Measurements from ENCODE around the gene KDM4C.

KDM4C gene

DNA sequence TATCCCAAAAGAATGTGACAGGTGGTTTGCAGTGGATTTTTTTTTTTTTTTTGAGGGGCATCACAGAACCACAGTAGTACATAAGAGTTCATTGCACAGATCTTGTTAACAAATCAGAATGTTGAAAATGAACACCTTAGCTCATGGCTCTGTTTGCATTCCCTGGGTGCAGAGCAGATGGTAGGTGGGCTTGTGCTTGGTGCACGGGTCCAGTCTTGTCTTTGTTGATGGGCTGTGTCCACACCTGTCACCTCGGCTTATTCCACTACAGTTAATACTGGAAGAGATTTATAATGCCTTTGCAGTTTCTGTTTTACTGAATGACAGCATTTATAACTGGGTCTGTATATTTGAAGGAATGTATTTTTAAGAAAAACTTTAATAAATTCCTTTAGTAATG lies 146.6 kb downstream of the KDM4C start:
- DNase-seq (ENCODE audit: low read depth), result no peak

DNA sequence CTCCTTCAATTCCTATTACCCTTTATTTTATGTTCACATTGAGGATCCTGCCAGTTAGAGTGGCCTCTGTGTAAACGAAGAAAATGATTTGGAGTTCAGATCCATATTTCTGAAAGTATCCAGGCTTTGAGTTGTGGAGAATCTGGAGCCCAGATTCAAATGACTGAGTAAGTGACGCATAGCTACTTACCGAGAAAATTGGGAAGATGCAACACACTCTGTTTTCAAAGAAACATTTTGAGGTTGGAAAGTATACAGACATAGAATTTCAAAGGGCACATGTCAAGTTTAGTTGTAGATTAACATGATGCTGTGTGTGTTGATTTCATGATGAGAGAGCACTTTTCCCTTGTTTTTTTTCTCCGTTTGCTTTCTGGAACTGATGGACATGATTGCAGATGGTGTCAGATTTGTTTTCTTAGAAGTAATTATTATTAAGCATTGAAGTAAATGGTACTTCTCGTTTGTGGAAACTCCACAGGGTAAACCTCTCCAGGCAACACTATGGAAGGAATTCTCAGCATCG lies 148.1 kb downstream of the KDM4C start:
- DNase-seq (ENCODE audit: low read depth), result no peak

DNA sequence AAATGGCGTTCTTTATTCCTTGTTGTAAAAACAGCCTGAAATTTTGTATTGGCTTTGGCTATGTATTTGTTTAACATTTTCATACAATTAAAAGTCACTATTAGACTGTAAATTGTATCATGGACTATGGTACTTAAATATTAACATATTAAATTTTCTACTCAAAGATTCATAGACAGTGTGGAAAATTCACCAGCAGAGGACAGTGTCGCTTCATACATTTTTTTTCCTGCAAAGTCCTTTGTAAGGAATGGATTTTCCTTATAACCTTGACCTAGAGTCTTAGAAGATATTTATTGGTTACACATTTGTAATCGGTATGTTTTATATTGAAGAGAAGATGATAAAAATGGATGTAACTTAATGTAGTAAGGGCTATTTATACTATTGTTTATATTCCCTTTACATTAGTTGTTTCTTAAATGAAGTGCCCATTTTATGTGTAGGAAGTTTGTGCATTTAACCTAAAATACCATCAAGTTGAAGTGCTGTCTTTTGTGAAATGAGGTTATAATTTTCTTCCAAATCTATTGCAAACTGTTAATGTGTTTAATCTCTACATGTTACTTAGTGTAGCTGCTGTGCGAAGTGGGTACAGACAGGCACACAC lies 150.1 kb downstream of the KDM4C start:
- no peak for DNase-seq (ENCODE audit: low read depth)

GRCh38 chr9:6909181-6909580 lies 151.4 kb downstream of the KDM4C start:
- DNase-seq (ENCODE audit: low read depth), result no peak

DNA sequence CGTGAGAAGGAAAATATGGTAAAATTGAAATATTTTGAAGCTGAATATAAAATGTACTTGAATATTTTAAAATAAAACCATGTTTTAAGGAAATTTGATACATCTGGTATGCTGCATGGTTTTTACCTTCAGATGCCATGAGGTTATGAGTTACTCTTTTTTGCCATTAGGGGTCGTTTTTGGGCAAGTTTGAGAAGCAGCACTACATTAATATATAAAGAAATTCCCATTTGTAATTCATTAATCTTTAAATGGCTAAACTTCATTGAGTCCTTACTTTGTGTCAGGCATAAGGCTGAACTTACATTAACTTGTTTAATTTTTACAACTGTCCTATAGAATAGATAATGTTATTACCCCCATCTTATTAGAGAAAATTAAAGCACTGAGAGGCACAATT lies 152.3 kb downstream of the KDM4C start:
- no peak for DNase-seq (ENCODE audit: low read depth)

DNA sequence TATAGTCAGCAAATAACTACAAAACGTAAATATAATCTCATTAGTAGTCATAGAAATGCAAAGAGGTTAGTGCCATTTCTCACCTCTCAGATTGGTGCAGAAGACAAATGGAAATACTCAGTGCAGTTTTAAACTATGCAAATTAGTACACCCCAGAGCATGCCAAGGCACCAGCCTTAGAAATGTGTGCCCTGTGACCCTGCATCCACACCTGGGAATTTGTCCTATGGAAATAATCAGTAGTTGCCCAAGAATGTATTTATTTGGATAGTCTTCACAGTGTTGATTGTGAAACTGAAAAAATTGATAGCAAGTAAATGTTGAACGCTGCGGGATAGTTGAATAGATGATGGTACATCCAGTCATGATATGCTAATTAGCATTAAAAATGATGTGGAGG lies 152.7 kb downstream of the KDM4C start:
- DNase-seq (ENCODE audit: low read depth), result no peak

GRCh38 chr9:6911901-6912638 lies 154.3 kb downstream of the KDM4C start:
- no peak for DNase-seq (ENCODE audit: low read depth)

DNA sequence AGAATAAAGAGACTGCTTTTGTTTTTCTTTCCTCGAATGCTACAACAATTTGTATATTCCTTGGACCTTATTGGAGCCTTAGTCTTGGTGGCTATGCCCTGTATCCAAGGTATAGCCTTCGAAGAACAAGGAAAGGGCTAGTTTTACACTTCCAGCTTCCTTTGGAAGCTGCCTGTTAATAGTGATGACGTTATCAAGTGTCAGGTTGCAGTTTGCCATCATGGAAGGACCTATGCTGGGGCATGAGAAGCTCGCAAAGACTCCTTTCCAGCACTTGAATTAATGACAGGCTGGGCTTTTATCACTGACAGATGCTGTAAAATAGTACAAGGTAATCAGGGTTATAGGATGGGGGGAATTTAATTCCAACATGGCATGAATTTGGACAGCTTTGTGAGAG lies 157.9 kb downstream of the KDM4C start:
- DNase-seq (ENCODE audit: low read depth), result no peak

- DNase-seq (ENCODE audit: low read depth), result no peak
Observed at GRCh38 chr9:6917162-6917561, 159.4 kb downstream of the KDM4C start.

DNA sequence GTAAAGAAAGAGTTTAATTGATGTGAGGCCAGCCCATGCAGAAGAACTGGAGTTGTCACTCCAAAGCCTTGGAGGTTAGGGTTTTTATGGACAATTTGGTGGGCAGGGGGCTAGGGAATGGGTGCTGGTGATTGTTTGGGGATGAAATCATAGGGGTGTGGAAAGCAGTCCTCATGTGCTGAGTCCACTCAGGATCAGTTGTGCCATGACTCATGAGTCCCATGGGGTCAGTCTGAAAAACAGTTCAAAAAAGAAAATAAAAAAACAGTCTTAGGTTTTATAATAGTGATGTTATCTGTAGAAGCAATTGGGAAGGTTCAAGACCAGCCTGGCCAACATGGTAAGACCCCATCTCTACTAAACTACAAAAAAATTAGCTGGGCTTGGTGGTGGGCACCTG lies 162.3 kb downstream of the KDM4C start:
- no peak for DNase-seq (ENCODE audit: low read depth)

DNA sequence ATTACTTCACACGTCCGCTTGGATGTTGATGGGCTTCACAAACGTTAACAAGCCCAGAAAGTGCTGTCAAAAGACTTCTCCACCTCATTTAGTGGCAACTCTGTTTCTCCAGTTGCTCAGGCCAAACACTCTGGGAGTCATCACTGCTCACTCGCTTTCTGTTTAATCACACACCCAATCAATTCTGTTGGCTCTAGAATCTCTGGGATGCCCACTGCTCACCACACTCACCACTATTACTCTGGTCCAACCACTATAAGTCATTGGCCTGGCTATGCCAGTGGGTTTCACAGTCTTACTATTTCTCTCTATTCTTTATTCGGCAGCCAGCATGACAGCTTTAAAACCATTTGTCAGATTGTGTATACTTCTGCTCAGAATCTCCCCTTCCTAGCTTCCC lies 163.5 kb downstream of the KDM4C start:
- DNase-seq (ENCODE audit: low read depth), result no peak

- DNase-seq (ENCODE audit: low read depth), result no peak
Observed at GRCh38 chr9:6922124-6922676, 164.4 kb downstream of the KDM4C start.

DNA sequence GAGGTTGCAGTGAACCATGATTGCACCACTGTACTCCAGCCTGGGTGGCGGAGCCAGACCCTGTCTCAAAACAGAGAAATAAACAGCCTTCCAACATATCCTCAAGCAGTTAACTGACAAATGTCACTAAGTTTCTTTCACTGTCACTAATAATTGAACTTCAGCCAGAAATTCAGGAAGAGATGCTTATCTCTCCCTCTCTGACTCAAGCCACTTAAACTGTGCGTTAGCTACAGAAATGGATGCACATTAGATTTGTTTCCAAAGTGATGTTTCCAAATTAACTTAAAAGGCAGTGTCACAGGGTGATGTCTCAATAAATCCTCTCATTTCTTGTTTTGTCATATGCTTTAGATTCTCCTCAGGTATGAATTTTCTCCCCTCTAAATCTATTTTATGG lies 164.9 kb downstream of the KDM4C start:
- DNase-seq (ENCODE audit: low read depth), result no peak

DNA sequence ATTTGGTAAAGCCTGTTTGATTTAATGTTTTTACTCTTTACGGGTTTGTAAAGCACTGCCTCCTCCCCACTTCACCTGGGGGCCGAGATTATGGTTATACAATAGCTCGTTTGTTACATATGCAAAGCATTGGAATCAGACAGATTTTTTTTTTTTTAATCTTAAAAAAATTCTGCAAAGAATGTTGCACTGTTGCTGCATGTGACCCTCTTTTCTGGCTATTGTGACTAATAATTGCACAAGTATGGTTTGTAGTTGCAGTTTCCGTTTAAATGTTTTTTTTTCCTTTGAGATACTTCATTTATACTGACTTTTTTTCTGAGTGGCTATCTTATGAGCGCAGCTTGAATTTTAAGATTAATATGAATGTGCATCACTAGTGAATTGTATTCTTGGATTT lies 165.3 kb downstream of the KDM4C start:
- DNase-seq (ENCODE audit: low read depth), result no peak

DNA sequence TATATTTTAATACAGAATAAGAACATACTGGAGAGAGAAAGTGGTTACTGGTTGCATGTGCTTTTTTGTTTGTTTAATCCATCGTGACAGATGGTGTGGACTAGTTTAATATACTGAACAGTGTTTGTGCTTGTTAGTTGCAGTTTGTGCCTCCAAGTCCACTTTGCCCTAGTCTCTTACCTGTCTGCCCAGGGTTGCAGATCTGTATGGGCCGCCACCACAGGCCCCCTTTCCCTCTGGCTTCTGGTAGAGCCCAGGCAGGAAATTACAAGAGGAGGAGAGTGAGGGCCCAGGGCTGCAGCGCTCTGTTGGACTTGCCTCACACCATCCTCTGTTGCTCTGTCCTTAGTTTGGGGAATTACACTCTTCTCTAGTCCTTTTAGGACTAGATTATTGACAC lies 166.4 kb downstream of the KDM4C start:
- DNase-seq (ENCODE audit: low read depth), result no peak

DNA sequence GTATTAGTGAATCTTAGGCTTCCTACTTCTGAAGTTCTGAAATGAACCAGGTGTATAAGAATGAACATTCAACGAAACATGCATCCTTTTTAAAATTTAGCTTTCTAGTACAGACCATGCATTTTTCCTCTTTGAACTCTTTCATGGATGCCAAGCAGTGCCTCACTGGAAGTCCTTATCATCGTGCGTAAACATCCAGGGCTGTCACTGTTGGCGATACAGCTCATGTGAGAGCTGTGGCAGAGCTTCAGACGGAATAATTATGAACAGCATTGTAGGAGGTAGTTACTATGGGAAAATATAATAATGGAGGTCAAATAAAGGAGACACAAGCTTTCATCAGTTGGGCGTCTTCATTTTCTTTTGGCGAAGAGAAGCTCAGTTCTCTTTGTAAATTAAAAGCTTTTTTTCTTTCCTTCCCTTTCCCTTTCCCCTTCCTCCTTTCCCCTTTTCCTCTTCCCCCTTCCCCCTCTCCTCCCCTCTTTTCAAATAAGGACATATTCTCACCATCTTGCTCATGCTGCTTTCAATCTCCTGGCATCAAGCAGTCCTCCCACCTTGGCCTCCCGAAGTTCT lies 167.3 kb downstream of the KDM4C start:
- DNase-seq (ENCODE audit: low read depth), result no peak

DNA sequence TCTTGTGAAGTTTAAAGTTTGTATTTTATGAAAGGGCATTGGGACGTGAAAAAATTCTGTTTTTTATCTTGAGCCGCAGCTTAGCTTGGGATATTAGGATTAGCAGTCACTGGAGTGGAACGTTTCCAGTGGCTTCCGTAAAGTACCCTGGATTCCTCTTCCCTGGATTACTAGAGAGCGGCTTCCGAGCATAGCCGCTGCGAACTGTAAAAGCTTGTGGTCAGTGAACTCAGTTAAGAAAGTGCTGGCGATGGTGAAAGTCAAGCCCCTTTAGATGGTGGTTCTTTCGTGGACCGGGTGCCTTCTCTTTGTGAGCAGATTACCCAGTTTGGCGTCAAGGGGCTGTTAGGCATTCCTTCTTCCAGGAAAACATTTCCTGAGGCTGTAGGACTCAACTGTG lies 168.1 kb downstream of the KDM4C start:
- DNase-seq (ENCODE audit: low read depth), result no peak

- DNase-seq (ENCODE audit: low read depth), result no peak
Observed at GRCh38 chr9:6926436-6926835, 168.7 kb downstream of the KDM4C start.

- no peak for DNase-seq (ENCODE audit: low read depth)
Observed at GRCh38 chr9:6927838-6928237, 170.1 kb downstream of the KDM4C start.

GRCh38 chr9:6928863-6929262 lies 171.1 kb downstream of the KDM4C start:
- no peak for DNase-seq (ENCODE audit: low read depth)

DNA sequence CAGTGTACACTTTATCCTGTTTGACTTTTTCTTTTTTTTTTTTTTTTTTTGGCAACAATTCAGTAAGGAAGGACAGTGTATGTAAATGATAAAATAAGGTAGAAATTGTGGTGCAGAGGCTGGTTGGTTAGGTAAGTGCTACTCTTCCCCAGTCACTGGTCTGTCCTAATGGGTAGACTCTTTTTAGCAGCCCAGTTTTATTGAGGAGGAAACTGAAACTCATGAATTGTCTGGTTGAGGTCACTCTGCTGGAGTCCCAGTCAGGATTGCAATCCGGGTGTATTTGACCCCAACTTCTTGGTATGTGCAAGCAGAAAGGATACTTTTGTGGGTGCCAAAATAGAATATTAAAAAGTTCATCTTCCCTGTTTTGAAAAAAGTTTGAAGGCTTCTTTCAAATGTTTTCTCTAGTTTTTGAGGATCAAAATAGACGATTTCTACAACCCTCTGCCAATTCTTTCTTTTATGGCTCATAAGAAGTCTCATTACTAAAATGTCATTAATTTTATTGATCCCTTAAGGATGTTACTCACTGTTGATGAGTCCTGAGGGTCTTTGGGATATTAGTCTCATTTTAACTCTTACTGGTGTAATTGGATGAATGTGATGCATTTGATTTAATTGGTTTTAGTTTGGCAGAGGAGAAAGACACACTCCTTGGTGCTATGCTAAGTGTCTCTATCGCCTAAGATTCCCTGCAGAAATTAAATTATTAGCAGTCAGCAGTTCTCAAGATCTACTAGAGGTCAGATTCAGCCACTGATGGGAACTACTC lies 171.9 kb downstream of the KDM4C start:
- DNase-seq (ENCODE audit: low read depth), result no peak

DNA sequence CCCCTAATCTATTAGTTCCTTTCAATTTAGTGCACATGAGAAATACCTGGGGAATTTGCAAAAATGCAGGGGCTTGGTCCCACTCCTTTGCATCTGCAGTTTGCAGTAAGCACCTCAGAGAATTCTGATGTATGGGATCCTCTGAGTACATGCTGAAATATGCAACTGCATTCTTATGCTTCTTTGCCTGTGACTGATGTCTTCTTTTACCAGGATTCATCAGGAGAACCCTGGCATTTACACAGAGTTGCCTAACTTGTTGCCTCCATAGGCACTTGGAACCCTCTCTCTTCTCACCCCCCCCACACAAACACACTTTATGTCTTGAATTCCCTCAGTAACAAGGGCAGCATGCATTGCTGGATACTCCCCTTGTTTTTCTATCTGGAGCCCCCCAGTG lies 173.1 kb downstream of the KDM4C start:
- no peak for DNase-seq (ENCODE audit: low read depth)

Data from stimulated activated CD8-positive, alpha-beta memory T cell treated with anti-CD3 and anti-CD28 coated beads, Interleukin-15, amount 100 ng/mL, for 1 hour (primary cell).